ENCODE results near the gene EPHA8. TPM values are rescaled to one million over a fixed set of nuclear protein-coding genes. Genes with fewer than 3 reads are reported as not detected.

EPHA8 gene
- total RNA-seq, 1 donor from 2014 or later, result not detected

DNA sequence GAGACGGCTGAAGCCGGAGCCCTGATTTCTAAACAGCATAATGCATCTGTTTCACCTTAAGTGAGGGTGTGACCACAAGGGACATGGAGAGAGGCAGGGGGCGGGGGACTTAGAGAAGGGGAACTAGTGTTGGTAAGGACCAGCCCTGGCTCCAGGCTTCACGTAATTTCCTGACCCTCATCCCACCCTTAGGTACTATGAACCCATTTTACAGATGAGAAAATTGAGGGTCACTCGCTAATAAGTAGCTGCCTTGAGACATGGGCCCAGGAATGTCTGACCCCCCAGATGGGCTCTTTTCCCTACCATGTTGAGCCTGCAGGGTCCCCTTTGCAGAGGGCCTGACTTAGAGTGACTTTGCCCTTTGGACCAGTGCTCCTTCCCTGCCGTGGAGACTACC lies 4.7 kb downstream of the EPHA8 start:
- DNase-seq (ENCODE audit: low spot score in 2 of 2, unreplicated experiment in 2 of 2), result no peak
- Mint-ChIP-seq H3K4me1 (peaks cover 4% of the 10 kb centered on the region), H3K4me3 (no peak overlapping the region), H3K9me3 (no peaks in the 10 kb centered on the region), H3K27ac (no peak overlapping the region), H3K36me3 (no peaks in the 10 kb centered on the region), H3K27me3 (ENCODE audit: low read depth) (peaks cover 67% of the 10 kb centered on the region)
- TF ChIP-seq, protein P1, sequence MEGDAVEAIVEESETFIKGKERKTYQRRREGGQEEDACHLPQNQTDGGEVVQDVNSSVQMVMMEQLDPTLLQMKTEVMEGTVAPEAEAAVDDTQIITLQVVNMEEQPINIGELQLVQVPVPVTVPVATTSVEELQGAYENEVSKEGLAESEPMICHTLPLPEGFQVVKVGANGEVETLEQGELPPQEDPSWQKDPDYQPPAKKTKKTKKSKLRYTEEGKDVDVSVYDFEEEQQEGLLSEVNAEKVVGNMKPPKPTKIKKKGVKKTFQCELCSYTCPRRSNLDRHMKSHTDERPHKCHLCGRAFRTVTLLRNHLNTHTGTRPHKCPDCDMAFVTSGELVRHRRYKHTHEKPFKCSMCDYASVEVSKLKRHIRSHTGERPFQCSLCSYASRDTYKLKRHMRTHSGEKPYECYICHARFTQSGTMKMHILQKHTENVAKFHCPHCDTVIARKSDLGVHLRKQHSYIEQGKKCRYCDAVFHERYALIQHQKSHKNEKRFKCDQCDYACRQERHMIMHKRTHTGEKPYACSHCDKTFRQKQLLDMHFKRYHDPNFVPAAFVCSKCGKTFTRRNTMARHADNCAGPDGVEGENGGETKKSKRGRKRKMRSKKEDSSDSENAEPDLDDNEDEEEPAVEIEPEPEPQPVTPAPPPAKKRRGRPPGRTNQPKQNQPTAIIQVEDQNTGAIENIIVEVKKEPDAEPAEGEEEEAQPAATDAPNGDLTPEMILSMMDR (IDR thresholded peaks at IDR 0.05; ENCODE audit: unreplicated experiment), result no peak

DNA sequence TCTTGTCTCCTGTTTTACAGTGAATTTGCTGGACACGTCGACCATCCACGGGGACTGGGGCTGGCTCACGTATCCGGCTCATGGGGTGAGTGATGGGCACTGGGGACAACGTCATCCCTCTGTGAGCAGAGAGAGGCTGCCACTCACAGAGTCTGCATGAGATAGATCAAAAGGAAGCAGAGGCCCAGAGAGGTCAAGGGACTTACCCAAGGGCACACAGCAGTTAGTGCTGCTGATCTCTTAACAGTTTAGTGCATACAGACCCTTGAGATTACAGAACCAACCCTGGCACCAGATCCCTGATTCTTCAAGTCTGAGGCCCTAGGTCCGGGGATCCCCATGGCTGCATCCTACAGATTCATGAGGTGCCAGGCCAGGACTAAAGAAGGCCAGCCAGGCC lies 6.0 kb downstream of the EPHA8 start:
- TF ChIP-seq, protein P1 (IDR thresholded peaks at IDR 0.05; ENCODE audit: unreplicated experiment), result no peak
- Mint-ChIP-seq H3K27me3 (ENCODE audit: low read depth) (peaks cover 64% of the 10 kb centered on the region), H3K4me1 (no peaks in the 10 kb centered on the region), H3K27ac (no peak overlapping the region), H3K9me3 (no peaks in the 10 kb centered on the region), H3K4me3 (no peak overlapping the region), H3K36me3 (no peaks in the 10 kb centered on the region)
- DNase-seq (ENCODE audit: low spot score in 2 of 2, unreplicated experiment in 2 of 2), result no peak

DNA sequence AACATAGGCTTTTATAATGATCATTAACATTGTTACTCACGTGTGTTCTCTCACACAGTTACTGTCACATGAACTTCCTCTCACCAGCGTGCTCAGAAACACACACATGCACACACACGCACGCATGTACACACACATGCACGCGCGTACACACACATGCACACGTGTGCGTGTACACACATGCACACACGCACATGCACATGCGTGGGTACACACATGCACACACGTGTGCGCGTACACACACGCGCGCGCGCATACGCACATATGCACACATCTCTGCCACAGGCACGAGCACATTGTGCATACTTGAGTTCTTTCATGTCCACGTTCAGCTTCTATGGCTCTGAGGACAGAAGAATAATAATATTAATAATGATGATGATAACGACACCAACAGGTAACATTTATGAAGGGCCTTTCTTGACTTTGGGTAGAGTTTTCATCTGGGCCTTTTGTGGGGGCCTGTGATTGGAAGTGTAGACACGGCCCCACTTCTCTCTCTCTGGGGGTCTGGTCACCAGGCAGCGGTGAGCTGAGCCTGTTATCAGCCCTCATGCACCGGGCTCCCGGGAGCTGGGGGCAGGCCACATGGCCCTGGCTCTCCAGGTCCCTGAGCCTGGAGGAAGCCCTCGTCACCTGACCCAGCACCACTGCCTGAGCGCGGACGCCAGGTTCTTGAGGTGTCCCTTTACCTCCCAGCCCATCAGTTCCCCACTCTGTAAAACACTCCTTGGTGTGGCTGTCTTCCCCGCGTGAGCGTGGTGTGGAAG lies 7.0 kb downstream of the EPHA8 start:
- H3K9me3 Mint-ChIP-seq, result no peaks in the 10 kb centered on the region
- H3K27ac Mint-ChIP-seq, result no peak overlapping the region
- no peaks in the 10 kb centered on the region for H3K4me1 Mint-ChIP-seq
- no peaks in the 10 kb centered on the region for H3K36me3 Mint-ChIP-seq
- no peak for DNase-seq (ENCODE audit: low spot score in 2 of 2, unreplicated experiment in 2 of 2)
- no peak overlapping the region for H3K4me3 Mint-ChIP-seq
- TF ChIP-seq, protein P1 (IDR thresholded peaks at IDR 0.05; ENCODE audit: unreplicated experiment), result no peak
- peaks cover 61% of the 10 kb centered on the region for H3K27me3 Mint-ChIP-seq (ENCODE audit: low read depth)

DNA sequence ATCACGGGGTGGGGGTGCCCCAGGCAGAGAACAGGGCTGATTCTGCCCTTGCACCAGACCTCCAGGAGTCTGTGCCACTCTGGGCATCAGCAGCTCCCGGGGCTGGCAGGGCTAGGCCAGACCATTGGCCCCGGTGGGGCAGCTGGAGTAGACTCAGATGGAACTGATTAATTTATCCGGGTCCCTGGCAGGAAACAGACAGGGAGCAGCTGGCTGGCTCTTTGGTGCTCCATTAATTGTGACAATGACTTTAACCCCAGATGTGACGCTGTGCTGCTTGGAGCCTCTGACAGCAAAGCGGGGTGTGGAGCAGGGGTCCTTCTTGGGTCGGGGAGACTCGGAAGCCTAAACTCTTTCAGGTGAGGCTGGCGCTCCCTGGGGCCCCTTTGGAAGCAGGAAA lies 9.5 kb downstream of the EPHA8 start:
- Mint-ChIP-seq H3K4me3 (no peak overlapping the region), H3K27ac (no peak overlapping the region), H3K4me1 (no peaks in the 10 kb centered on the region), H3K36me3 (no peaks in the 10 kb centered on the region), H3K9me3 (peaks cover 3% of the 10 kb centered on the region), H3K27me3 (ENCODE audit: low read depth) (peaks cover 48% of the 10 kb centered on the region)
- no peak for DNase-seq (ENCODE audit: low spot score in 2 of 2, unreplicated experiment in 2 of 2)
- TF ChIP-seq, protein P1 (IDR thresholded peaks at IDR 0.05; ENCODE audit: unreplicated experiment), result no peak

DNA sequence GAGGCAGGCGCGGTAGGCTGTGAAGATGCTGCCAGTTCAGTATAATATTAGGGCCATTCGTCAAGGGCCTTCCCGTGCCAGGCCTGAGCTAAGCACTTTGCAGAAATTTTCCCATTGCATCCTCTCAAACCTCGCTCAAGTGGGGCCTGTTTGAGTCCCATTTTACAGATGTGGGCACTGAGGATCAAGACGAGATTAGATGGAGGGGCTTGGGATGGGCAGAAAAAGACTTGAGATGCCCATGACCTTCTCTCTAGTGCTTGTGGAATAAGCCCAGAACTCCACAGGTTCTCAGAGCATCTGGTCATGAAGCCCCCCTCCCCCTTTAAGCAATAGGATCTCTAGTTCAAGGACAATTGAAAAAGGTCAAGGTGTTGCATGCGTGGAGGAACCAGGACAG lies 9.9 kb downstream of the EPHA8 start:
- DNase-seq (ENCODE audit: low spot score in 2 of 2, unreplicated experiment in 2 of 2), result no peak
- H3K4me3 Mint-ChIP-seq, result no peak overlapping the region
- H3K4me1 Mint-ChIP-seq, result no peaks in the 10 kb centered on the region
- H3K36me3 Mint-ChIP-seq, result no peaks in the 10 kb centered on the region
- no peak overlapping the region for H3K27ac Mint-ChIP-seq
- TF ChIP-seq, protein P1 (IDR thresholded peaks at IDR 0.05; ENCODE audit: unreplicated experiment), result no peak
- H3K9me3 Mint-ChIP-seq, result peaks cover 8% of the 10 kb centered on the region
- H3K27me3 Mint-ChIP-seq (ENCODE audit: low read depth), result peaks cover 46% of the 10 kb centered on the region
